SK-N-SH treated with all-trans-retinoic acid at 6 μM for 48 hours (cell line): Measurements from ENCODE around the gene GPR68.

Experiments
- OSR1 ChIP-seq: fragments of 250-450 bp; sonication (Bioruptor Pico); IDR thresholded peaks from 2 replicates; pipeline ENCODE4 v1.8.0; 2022; ENCODE audit warnings: moderate library complexity, mild to moderate bottlenecking, inconsistent platforms
- POU6F1 ChIP-seq: fragments of 250-450 bp; sonication (Bioruptor Pico); IDR thresholded peaks from 2 replicates; pipeline ENCODE4 v1.8.0; 2021; ENCODE audit warnings: low read depth, mild to moderate bottlenecking, moderate library complexity, borderline replicate concordance
- ZFP3 ChIP-seq: fragments of 250-450 bp; sonication (Bioruptor Pico); IDR thresholded peaks from 2 replicates; pipeline ENCODE4 v1.5.0; 2020; ENCODE audit warnings: mild to moderate bottlenecking, moderate library complexity

- TF ChIP-seq ZFP3 (CRISPR knock-in tag) = no peak
- TF ChIP-seq OSR1 = no peak
- TF ChIP-seq POU6F1 = no peak
Observed at GRCh38 chr14:91186515-91187066, 57.9 kb downstream of the GPR68 start.
